Sigmoid colon (tissue), 4 donors: ENCODE data around the gene AGXT.

Source experiments
- POLR2A ChIP-seq, 2 donors: fragments of 450-650 bp; IDR thresholded peaks; one replicate each; pipeline ENCODE4 v1.6.1; 2016; ENCODE audit warnings: antibody characterized with exemption in 2 of 2, mild to moderate bottlenecking in 2 of 2, moderate library complexity in 2 of 2
- POLR2AphosphoS5 ChIP-seq, 4 donors: sonication (generic); formaldehyde crosslinking; IDR thresholded peaks; one replicate each; pipeline ENCODE4 v1.6.1; 2017; ENCODE audit warnings: antibody characterized with exemption in 4 of 4
- TF ChIP-seq, protein P1 (sequence below), 4 experiments: fragments of 450-650 bp in 3 of 4; fragments of 200-600 bp in 1 of 4; IDR thresholded peaks; one replicate each; pipeline ENCODE4 v1.5.1; 2016 to 2019; ENCODE audit warnings: antibody characterized with exemption in 4 of 4, mild to moderate bottlenecking in 3 of 4, moderate library complexity in 2 of 4

DNA sequence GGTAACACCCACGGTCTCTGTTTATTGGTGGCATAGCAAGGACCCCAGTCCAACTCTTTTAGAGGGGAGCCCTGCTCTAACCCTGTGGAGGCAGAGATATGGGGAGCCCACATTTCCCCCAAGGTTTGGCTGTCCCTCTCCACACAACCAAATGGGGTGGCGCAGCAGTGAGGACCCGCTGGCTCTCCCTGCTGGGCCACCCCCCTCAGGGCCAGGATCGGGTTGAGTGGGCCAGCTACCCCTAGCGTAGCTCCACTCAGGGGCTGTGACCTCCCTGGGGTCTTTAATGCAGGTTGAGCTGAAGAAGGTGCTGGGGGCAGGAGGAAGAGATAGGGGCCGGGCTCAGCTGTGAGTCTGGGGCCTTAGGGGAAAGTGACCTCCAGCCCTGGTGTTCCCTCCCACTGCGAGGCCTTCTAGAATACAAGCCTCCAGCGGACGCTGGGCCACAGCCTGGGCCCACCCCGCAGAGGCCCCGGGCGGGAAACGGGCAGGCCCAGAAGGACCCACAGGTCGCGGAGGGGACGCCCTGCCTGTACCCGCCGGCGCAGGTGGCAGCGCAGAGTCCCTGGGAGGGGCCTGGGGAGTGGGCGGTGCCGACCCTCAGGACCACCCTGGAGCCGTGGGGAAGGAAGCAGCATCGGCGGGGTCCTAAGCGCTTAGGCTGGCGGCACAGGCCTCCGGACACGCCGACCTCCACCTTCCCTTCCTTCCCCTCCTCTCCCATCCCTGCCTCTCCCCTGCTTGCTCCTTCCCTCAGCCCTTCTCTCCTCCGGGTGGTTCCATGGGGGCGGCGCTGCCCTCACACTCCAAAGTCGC is 47.1 kb downstream of the AGXT start:
- TF ChIP-seq, protein P1, sequence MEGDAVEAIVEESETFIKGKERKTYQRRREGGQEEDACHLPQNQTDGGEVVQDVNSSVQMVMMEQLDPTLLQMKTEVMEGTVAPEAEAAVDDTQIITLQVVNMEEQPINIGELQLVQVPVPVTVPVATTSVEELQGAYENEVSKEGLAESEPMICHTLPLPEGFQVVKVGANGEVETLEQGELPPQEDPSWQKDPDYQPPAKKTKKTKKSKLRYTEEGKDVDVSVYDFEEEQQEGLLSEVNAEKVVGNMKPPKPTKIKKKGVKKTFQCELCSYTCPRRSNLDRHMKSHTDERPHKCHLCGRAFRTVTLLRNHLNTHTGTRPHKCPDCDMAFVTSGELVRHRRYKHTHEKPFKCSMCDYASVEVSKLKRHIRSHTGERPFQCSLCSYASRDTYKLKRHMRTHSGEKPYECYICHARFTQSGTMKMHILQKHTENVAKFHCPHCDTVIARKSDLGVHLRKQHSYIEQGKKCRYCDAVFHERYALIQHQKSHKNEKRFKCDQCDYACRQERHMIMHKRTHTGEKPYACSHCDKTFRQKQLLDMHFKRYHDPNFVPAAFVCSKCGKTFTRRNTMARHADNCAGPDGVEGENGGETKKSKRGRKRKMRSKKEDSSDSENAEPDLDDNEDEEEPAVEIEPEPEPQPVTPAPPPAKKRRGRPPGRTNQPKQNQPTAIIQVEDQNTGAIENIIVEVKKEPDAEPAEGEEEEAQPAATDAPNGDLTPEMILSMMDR (IDR thresholded peaks at IDR 0.05), result no peak
- TF ChIP-seq POLR2A (IDR thresholded peaks at IDR 0.05) (no peak), POLR2AphosphoS5 (IDR thresholded peaks at IDR 0.05) (no peak)
